Measurements from ENCODE around the gene DLX1.

DNA sequence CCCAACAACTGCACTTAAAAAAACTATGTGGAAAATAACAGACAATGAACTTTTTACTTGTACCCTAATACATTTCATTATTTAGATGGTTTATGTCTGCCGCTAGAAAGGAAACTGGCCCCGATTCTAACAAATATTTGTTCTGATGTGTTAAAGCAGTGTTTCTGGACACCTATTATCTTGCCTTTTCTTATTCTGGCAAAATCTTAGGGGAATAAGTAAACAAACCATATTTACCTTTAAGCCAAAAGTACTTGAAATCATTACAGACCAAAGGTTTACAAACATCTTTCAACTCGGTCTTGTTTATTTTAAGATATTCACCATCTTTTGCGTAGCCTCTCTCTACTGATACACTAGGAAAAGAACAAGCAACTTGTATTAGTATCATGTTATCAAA, 11.8 kb upstream of the DLX1 start:
- TF ChIP-seq, protein P1, sequence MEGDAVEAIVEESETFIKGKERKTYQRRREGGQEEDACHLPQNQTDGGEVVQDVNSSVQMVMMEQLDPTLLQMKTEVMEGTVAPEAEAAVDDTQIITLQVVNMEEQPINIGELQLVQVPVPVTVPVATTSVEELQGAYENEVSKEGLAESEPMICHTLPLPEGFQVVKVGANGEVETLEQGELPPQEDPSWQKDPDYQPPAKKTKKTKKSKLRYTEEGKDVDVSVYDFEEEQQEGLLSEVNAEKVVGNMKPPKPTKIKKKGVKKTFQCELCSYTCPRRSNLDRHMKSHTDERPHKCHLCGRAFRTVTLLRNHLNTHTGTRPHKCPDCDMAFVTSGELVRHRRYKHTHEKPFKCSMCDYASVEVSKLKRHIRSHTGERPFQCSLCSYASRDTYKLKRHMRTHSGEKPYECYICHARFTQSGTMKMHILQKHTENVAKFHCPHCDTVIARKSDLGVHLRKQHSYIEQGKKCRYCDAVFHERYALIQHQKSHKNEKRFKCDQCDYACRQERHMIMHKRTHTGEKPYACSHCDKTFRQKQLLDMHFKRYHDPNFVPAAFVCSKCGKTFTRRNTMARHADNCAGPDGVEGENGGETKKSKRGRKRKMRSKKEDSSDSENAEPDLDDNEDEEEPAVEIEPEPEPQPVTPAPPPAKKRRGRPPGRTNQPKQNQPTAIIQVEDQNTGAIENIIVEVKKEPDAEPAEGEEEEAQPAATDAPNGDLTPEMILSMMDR (IDR thresholded peaks at IDR 0.05): no peak
- TF ChIP-seq ZFX (IDR thresholded peaks at IDR 0.05; ENCODE audit: borderline replicate concordance): no peak

Data from 22Rv1 (cell line).